ENCODE measurements around the gene BANP.

GRCh38 chr16:88023366-88023765, 72.1 kb downstream of the BANP start:
- no peak for TF ChIP-seq FOXA1 (IDR thresholded peaks at IDR 0.05)
- no peak for TF ChIP-seq FOXM1 (IDR thresholded peaks at IDR 0.05; ENCODE audit: borderline replicate concordance)

All from HEK293T (cell line).